Activated CD4-positive, alpha-beta T cell treated with anti-CD3 and anti-CD28 coated beads, Interleukin-2, amount 50 U/mL, for 24 hours (primary cell): ENCODE measurements around the gene BORCS5.

Experiments
- DNase-seq, 2 donors: peaks; one replicate each; pipeline ENCODE4 v3.0.0-alpha.2; 2020; ENCODE audit warnings: low read depth in 1 of 2, low spot score in 1 of 2

Gene BORCS5

DNA sequence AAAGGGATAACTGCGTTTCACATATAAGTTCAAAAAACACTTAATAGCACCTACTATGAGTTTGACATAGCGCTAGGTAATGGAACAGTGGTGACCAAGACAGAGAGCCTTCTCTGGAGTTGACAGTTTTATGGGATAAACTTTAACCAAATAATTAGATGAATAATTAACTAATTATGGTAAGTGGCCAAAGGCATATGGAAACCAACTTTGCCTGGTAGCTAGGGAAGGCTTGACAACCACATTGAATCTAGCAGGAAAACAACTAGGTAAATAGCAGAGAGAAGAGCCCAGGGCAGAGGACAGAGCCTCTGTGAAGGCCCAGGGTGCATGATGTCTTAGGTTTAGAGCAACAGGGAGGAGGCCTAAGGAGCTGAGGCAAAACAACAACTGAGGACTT is 153.7 kb downstream of the BORCS5 start:
- DNase-seq = no peak

DNA sequence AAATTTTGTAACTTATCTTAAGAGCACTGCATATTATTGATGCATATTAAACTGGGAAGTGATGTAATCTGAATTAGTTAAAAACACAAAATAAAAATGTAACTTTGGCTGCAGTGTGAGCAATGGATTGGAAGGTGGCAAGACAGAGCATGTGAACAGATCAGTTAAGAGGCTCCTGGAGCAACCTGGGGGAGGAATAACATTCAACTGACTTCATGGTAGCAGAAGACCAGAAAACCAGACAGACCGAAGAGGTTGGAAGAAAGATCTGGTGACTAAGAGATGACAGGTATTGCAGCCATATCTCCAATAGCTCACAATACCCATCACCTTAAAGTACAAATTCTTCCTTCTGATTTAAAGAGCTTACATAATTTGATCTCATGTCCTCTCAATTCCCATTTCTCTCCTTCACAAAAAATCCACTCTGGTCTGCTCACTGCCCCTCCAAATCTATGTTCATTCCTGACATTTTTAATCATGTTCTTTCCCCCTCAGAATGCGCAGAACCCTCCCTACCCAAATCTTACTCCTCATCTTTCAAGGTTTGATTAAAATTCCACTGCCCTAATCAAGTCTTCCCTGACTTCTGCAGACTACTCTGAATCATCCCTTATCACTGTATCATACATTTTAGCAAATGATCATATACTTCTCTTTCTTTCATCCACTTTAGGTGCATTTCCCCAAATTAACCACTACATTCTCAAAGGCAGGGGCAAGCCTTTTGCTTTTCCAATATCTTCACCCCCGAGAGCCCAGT is 154.3 kb downstream of the BORCS5 start:
- no peak for DNase-seq

DNA sequence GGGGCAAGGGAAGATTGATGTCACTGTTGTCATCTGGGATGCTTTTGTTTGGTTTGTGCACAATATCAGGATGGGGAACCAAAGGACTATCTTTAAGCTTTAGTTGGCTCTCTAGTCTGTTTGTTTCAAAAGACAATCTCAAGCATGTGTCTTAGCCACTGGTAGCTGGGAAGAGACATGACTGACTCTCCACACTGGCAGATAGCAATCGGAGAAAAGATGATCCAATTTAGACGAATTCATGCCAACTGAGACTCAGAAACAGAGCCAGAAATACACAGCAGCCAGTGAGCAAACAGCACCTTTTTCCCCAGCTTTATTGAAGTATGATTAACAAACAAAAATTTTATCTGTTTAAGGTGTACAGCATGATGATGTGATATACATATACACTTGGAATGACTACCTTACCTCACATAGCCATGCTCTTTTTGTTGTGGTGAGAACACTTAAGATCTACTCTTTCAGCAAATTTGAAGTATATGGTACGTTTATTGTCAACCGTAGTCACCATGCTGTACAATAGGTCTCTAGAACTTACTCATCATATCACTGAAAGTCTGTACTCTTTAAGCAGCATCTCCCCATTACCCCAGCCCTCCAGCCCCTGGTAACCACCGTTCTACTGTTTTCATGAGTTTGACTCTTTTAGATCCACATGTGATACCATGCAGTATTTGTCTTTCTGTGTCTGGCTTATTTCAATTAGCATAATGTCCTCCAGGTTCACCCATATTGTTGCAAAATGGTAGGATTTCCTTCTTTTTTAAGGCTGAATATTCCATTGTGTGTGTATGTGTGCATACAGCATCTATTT is 155.2 kb downstream of the BORCS5 start:
- DNase-seq = no peak

DNA sequence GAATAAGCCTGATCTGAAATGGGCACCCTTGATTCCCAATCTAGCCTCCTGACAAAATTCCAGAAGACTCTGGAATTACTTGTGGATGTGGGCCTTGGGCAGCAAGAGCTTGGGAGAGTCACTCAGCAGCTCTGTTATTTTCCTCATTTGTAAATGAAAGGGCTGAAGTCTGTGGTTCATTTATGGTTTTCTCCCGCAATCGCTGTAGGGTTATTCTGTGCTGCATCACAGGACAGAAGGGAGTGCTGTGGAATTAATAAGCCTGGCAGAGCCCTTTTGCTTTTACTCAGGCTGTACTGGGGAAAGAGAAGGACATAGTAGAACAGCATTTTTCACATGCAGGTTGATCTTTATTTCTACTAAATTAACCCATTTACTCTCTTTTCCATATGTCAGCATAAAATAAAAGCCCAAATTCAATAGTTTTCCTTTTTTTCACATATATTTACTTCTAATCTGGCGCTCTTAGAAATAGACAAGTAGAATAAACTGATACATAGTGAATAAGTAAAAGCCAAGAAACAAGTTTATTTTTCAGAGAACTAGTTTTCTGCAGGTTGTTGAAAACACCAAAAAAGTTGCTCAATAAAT is 156.6 kb downstream of the BORCS5 start:
- no peak for DNase-seq

DNA sequence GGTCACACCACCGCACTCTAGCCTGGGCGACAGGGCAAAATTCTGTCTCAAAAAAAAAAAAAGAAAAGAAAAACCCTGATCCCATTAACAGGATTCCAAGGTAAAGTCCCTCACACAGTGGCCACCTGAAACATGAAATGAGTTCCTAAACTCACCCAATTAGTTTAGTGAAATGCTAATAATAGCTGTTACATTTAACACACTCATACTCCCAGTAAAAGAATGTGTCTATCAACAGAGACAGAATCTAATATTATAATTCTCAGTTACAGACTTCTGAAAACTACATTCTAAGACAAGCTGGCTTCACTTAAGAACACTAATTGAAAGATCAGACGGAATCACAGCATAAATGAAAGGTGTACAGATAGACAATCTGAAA is 161.6 kb downstream of the BORCS5 start:
- no peak for DNase-seq

DNA sequence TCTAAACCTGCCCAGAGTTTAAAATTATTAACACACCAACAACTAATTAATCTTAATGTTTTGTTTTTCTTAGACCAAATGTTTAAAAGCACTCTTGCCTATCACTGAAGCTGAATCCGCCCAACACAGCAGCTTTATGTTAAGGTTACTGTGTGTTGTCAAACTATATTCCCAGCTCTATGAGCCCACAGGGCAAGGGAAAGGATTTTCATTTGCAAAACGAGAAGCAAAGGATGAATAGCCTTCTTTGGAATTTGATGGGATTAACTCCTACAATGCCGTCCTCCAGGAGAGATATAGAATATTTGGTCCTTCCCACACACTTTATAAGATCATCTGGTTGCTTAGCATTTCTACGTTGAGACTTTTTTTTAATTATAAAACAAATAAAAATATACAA is 162.0 kb downstream of the BORCS5 start:
- DNase-seq = no peak
